ENCODE measurements around the gene DNAH11. TPM values are rescaled to one million over a fixed set of nuclear protein-coding genes. Genes with fewer than 3 reads are reported as not detected.

The DNAH11 gene
- total RNA-seq, 1 experiment from 2014 or later, result 0.91 TPM

- intact Hi-C loops (cut with micrococcal nuclease), result loop anchor here (10.0 kb wide), 1 partner anchor 217 kb away; no protein-coding TSS in a partner anchor
- ChIA-PET POLR2A (no interaction called here), CTCF (no interaction called here)
- no peaks in the 10 kb centered on the region for H3K9me3 Mint-ChIP-seq (ENCODE audit: unreplicated experiment)
- H3K27me3 Mint-ChIP-seq (ENCODE audit: insufficient read depth, unreplicated experiment), result no peaks in the 10 kb centered on the region
- H3K27ac Mint-ChIP-seq (ENCODE audit: low read depth, unreplicated experiment), result no peak overlapping the region
- no TSS peak for BruUV-seq (replicated peaks)
- H3K36me3 Mint-ChIP-seq (ENCODE audit: insufficient read depth, unreplicated experiment), result no peaks in the 10 kb centered on the region
- DNase-seq (ENCODE audit: unreplicated experiment), result no peak
- no peak for TF ChIP-seq CTCF (IDR thresholded peaks at IDR 0.05; ENCODE audit: unreplicated experiment)
- H3K4me1 Mint-ChIP-seq (ENCODE audit: insufficient read depth, unreplicated experiment), result peaks cover 21% of the 10 kb centered on the region
- H3K4me3 Mint-ChIP-seq (ENCODE audit: unreplicated experiment), result no peak overlapping the region
Measured at GRCh38 chr7:21547501-21547900, 4.7 kb downstream of the DNAH11 start.

- POLR2A ChIA-PET, result interaction anchor here (0.9 kb wide), 1 partner anchor 37 kb away, joined by 3 read pairs; no protein-coding TSS in a partner anchor
- TF ChIP-seq CTCF (IDR thresholded peaks at IDR 0.05; ENCODE audit: unreplicated experiment), result no peak
- DNase-seq (ENCODE audit: unreplicated experiment), result peak; percentile 69
- H3K4me1 Mint-ChIP-seq (ENCODE audit: insufficient read depth, unreplicated experiment), result peaks cover 21% of the 10 kb centered on the region
- H3K4me3 Mint-ChIP-seq (ENCODE audit: unreplicated experiment), result no peak overlapping the region
- CTCF ChIA-PET, result no interaction called here
- H3K9me3 Mint-ChIP-seq (ENCODE audit: unreplicated experiment), result no peaks in the 10 kb centered on the region
- BruUV-seq (replicated peaks), result no TSS peak
- no peaks in the 10 kb centered on the region for H3K27me3 Mint-ChIP-seq (ENCODE audit: insufficient read depth, unreplicated experiment)
- no peak overlapping the region for H3K27ac Mint-ChIP-seq (ENCODE audit: low read depth, unreplicated experiment)
- intact Hi-C loops (cut with micrococcal nuclease), result loop anchor here (10.0 kb wide), 1 partner anchor 216 kb away; no protein-coding TSS in a partner anchor
- H3K36me3 Mint-ChIP-seq (ENCODE audit: insufficient read depth, unreplicated experiment), result no peaks in the 10 kb centered on the region
Measured at GRCh38 chr7:21548491-21548890, 5.7 kb downstream of the DNAH11 start.

DNA sequence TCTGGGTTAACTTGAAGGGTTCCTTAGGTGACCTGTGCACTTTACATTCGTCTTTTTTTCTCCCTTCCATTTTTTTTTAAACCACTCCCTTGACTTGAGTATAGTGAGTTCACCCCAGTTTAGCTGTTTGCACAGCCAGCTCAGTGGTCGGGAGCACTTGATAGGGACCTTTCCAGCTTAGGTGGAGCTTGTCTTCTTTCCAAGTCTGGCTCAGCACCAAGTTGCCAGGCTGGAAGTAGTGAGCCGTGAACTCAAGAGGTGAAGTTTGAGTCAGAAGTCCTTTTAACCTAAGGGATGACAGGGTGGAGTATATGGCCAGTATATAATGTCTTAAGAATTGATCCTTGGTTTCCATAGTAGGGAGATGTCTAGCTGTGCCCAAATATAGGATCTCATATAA lies 7.2 kb downstream of the DNAH11 start:
- intact Hi-C loops (cut with micrococcal nuclease), result no loop called here
- Mint-ChIP-seq H3K27ac (ENCODE audit: low read depth, unreplicated experiment) (peak overlapping the region; percentile 9), H3K27me3 (ENCODE audit: insufficient read depth, unreplicated experiment) (no peaks in the 10 kb centered on the region), H3K4me3 (ENCODE audit: unreplicated experiment) (no peak overlapping the region), H3K36me3 (ENCODE audit: insufficient read depth, unreplicated experiment) (no peaks in the 10 kb centered on the region), H3K9me3 (ENCODE audit: unreplicated experiment) (no peaks in the 10 kb centered on the region), H3K4me1 (ENCODE audit: insufficient read depth, unreplicated experiment) (peaks cover 16% of the 10 kb centered on the region)
- no peak for TF ChIP-seq CTCF (IDR thresholded peaks at IDR 0.05; ENCODE audit: unreplicated experiment)
- ChIA-PET POLR2A (interaction anchor here (0.6 kb wide), 1 partner anchor 286 kb away, joined by 3 read pairs; no protein-coding TSS in a partner anchor), CTCF (no interaction called here)
- DNase-seq (ENCODE audit: unreplicated experiment), result no peak
- BruUV-seq (replicated peaks), result no TSS peak

GRCh38 chr7:21550821-21551531 lies 8.1 kb downstream of the DNAH11 start:
- TF ChIP-seq CTCF (IDR thresholded peaks at IDR 0.05; ENCODE audit: unreplicated experiment), result no peak
- no peaks in the 10 kb centered on the region for H3K36me3 Mint-ChIP-seq (ENCODE audit: insufficient read depth, unreplicated experiment)

More at GRCh38 chr7:21550821-21551531, 8.1 kb downstream of the DNAH11 start:
- Mint-ChIP-seq H3K4me1 (ENCODE audit: insufficient read depth, unreplicated experiment) (peaks cover 16% of the 10 kb centered on the region), H3K27me3 (ENCODE audit: insufficient read depth, unreplicated experiment) (no peaks in the 10 kb centered on the region), H3K27ac (ENCODE audit: low read depth, unreplicated experiment) (no peak overlapping the region), H3K9me3 (ENCODE audit: unreplicated experiment) (no peaks in the 10 kb centered on the region), H3K4me3 (ENCODE audit: unreplicated experiment) (no peak overlapping the region)
- DNase-seq (ENCODE audit: unreplicated experiment), result no peak
- intact Hi-C loops (cut with micrococcal nuclease), result no loop called here
- CTCF ChIA-PET, result interaction anchor here (1.2 kb wide), 1 partner anchor 19 kb away, joined by 3 read pairs; no protein-coding TSS in a partner anchor
- POLR2A ChIA-PET, result no interaction called here
- BruUV-seq (replicated peaks), result no TSS peak

Data from MCF 10A (cell line).